HepG2 (cell line): Measurements from ENCODE around the gene AFF1. TPM values are rescaled to one million over a fixed set of nuclear protein-coding genes. Genes with fewer than 3 reads are reported as not detected.

Experiments
- MTA3 ChIP-seq: sonication (generic); formaldehyde crosslinking; IDR thresholded peaks from 2 replicates; pipeline ENCODE4 v1.4.0; 2020; ENCODE audit warnings: missing genetic modification reagents
- RELA ChIP-seq: sonication (generic); formaldehyde crosslinking; IDR thresholded peaks from 2 replicates; pipeline ENCODE4 v1.4.0; 2020; ENCODE audit warnings: missing genetic modification reagents
- RFX3 ChIP-seq: IDR thresholded peaks from 2 replicates; pipeline ENCODE4 v1.6.1; 2016; ENCODE audit warnings: missing biosample characterization, missing genetic modification reagents
- SMARCE1 ChIP-seq: fragments of 450-650 bp; IDR thresholded peaks from 2 replicates; pipeline ENCODE4 v1.6.1; 2017; ENCODE audit warnings: borderline replicate concordance
- TAF15 ChIP-seq: fragments of 200-400 bp; formaldehyde crosslinking; IDR thresholded peaks from one replicate; pipeline ENCODE4 v1.6.1; 2018; ENCODE audit warnings: mild to moderate bottlenecking, low read depth, low read length; ENCODE audit not compliant: poor library complexity, severe bottlenecking
- TOPORS ChIP-seq: sonication (generic); formaldehyde crosslinking; IDR thresholded peaks from 2 replicates; pipeline ENCODE4 v1.8.0; 2023; ENCODE audit warnings: mild to moderate bottlenecking, missing genetic modification reagents
- WIZ ChIP-seq: sonication (generic); formaldehyde crosslinking; IDR thresholded peaks from 2 replicates; pipeline ENCODE4 v1.5.1; 2020; ENCODE audit warnings: mild to moderate bottlenecking, missing genetic modification reagents
- ZNF124 ChIP-seq: sonication (generic); formaldehyde crosslinking; IDR thresholded peaks from 2 replicates; pipeline ENCODE4 v1.4.0; 2020; ENCODE audit warnings: missing genetic modification reagents
- ZNF232 ChIP-seq: sonication (generic); formaldehyde crosslinking; IDR thresholded peaks from 2 replicates; pipeline ENCODE4 v1.4.0; 2020; ENCODE audit warnings: missing genetic modification reagents, borderline replicate concordance
- ZNF337 ChIP-seq: sonication (generic); formaldehyde crosslinking; IDR thresholded peaks from 2 replicates; pipeline ENCODE4 v1.5.1; 2020; ENCODE audit warnings: missing genetic modification reagents, low read depth, mild to moderate bottlenecking, borderline replicate concordance
- ZNF460 ChIP-seq: sonication (generic); formaldehyde crosslinking; IDR thresholded peaks from 2 replicates; pipeline ENCODE4 v1.5.1; 2020; ENCODE audit warnings: missing genetic modification reagents, mild to moderate bottlenecking, borderline replicate concordance
- ZNF737 ChIP-seq: sonication (generic); formaldehyde crosslinking; IDR thresholded peaks from 2 replicates; pipeline ENCODE4 v1.5.0; 2020; ENCODE audit warnings: missing genetic modification reagents, mild to moderate bottlenecking, borderline replicate concordance
- ZNF766 ChIP-seq: sonication (generic); formaldehyde crosslinking; IDR thresholded peaks from 2 replicates; pipeline ENCODE4 v1.5.0; 2020; ENCODE audit warnings: missing genetic modification reagents, borderline replicate concordance
- polyA plus RNA-seq, 8 experiments: library from polyadenylated mRNA; depleted of rRNA in 3 of 8; stranded (reverse) in 7 of 8; unstranded in 1 of 8; fragments of >200 nt; fragmentation: Illumina TruSeq in 4 of 8; extraction: Trizol in 4 of 8; gene quantifications; 2 replicates each; pipeline versions ENCODE4 v1.2.1 to v1.2.3, GENCODE V29; 2011 to 2016; ENCODE audit warnings: low read depth in 4 of 8, missing spikeins in 1 of 8, mixed read lengths in 1 of 8; ENCODE audit not compliant: insufficient read depth in 1 of 8
- total RNA-seq, 5 experiments: library from RNA; depleted of rRNA; stranded (reverse); fragments of >200 nt; fragmentation: Illumina TruSeq; extraction: Trizol; gene quantifications; 2 replicates each; pipeline ENCODE4 v1.2.3, GENCODE V29; 2016; ENCODE audit warnings: low read depth in 1 of 5
- TF ChIP-seq, protein P1 (sequence below): IDR thresholded peaks from 2 replicates; pipeline ENCODE4 v1.6.1; 2016; ENCODE audit warnings: missing compliant biosample characterization, missing genetic modification reagents, borderline replicate concordance
- TF ChIP-seq, protein P2 (sequence below): sonication (generic); formaldehyde crosslinking; IDR thresholded peaks from 2 replicates; pipeline ENCODE4 v1.4.0; 2020; ENCODE audit warnings: missing genetic modification reagents; ENCODE audit errors: not compliant biosample characterization
- TF ChIP-seq, protein P3 (sequence below): sonication (generic); formaldehyde crosslinking; IDR thresholded peaks from 2 replicates; pipeline ENCODE4 v1.5.1; 2020; ENCODE audit warnings: mild to moderate bottlenecking, missing genetic modification reagents, borderline replicate concordance
- TF ChIP-seq, protein P4 (sequence below): IDR thresholded peaks from 2 replicates; pipeline ENCODE4 v1.6.1; 2016; ENCODE audit warnings: mild to moderate bottlenecking
- TF ChIP-seq, protein P5 (sequence below): IDR thresholded peaks from 2 replicates; pipeline ENCODE4 v1.6.1; 2016; ENCODE audit warnings: mild to moderate bottlenecking, missing biosample characterization, missing genetic modification reagents
- TF ChIP-seq, protein P6 (sequence below): sonication (generic); formaldehyde crosslinking; IDR thresholded peaks from 2 replicates; pipeline ENCODE4 v1.4.0; 2020; ENCODE audit warnings: low read depth, missing genetic modification reagents

AFF1 gene
- total and polyA plus RNA-seq, 2 of the 13 experiments (the other 11 are each of a cell fraction or from before 2014, with no cell fraction given) = 15.5 to 15.9 TPM

DNA sequence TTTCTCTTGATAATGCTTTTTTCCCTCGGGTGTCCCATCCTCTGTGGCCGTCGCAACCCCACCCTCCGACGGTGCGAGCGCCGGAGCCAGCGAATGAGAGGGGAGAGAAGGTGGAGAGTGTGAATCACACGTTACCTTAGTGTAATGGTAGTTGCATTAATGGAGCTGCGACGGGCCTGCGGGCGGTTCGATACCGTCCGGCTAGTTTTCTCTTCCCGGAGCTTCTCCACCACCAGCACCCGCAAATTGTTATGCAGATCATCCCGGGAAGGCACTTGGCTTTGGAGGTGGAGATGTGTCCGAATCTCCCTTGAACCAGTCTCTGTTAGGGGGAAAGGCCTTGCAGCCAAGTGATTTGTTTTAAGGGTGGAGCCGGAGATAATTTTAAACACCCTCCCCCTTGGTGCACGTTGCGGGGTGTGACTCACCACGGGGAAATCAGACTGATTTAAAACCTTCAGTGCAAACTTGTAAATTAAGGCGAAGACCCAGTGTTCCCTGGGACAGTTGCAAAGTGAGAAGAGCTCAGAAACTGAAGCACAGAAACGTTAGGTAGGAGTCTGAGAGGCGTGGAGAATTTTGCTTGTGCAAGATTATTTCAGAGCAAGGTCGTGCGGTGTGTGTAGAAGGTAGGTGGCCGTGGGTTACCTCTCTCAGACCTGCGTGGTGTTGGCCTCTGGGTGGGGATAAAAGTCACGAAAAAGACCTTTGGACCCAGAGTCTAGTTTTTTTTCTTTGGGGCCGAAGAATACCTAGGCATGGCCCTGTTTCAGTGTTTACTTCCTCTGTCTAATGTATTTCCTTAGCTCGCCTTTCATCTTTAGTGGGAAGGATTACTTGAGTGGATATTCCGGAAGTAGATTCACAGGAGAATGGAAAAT is 1.3 kb downstream of the AFF1 start (continued):
- TF ChIP-seq, protein P1, sequence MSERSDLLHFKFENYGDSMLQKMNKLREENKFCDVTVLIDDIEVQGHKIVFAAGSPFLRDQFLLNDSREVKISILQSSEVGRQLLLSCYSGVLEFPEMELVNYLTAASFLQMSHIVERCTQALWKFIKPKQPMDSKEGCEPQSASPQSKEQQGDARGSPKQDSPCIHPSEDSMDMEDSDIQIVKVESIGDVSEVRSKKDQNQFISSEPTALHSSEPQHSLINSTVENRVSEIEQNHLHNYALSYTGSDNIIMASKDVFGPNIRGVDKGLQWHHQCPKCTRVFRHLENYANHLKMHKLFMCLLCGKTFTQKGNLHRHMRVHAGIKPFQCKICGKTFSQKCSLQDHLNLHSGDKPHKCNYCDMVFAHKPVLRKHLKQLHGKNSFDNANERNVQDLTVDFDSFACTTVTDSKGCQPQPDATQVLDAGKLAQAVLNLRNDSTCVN (CRISPR knock-in tag) = no peak
- TF ChIP-seq, protein P2, sequence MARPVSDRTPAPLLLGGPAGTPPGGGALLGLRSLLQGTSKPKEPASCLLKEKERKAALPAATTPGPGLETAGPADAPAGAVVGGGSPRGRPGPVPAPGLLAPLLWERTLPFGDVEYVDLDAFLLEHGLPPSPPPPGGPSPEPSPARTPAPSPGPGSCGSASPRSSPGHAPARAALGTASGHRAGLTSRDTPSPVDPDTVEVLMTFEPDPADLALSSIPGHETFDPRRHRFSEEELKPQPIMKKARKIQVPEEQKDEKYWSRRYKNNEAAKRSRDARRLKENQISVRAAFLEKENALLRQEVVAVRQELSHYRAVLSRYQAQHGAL = no peak
- TF ChIP-seq ZNF232 (no peak; the same call in 1 of the 2 replicates), ZNF737 (no peak), RELA (no peak), ZNF766 (0 out of 2 replicates have a peak, but pooled peaks have one; percentile 31), TAF15 (no peak), ZNF124 (no peak), SMARCE1 (no peak), RFX3 (CRISPR knock-in tag) (no peak), MTA3 (CRISPR knock-in tag) (no peak), ZNF337 (no peak), TOPORS (CRISPR knock-in tag) (no peak), ZNF460 (CRISPR knock-in tag) (no peak), WIZ (no peak)
- TF ChIP-seq, protein P3, sequence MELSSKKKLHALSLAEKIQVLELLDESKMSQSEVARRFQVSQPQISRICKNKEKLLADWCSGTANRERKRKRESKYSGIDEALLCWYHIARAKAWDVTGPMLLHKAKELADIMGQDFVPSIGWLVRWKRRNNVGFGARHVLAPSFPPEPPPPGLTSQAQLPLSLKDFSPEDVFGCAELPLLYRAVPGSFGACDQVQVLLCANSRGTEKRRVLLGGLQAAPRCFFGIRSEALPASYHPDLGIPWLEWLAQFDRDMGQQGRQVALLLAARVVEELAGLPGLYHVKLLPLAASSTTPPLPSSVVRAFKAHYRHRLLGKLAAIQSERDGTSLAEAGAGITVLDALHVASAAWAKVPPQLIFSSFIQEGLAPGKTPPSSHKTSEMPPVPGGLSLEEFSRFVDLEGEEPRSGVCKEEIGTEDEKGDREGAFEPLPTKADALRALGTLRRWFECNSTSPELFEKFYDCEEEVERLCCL (CRISPR knock-in tag) = 0 out of 2 replicates have a peak, but pooled peaks have one; percentile 35
- TF ChIP-seq, protein P4, sequence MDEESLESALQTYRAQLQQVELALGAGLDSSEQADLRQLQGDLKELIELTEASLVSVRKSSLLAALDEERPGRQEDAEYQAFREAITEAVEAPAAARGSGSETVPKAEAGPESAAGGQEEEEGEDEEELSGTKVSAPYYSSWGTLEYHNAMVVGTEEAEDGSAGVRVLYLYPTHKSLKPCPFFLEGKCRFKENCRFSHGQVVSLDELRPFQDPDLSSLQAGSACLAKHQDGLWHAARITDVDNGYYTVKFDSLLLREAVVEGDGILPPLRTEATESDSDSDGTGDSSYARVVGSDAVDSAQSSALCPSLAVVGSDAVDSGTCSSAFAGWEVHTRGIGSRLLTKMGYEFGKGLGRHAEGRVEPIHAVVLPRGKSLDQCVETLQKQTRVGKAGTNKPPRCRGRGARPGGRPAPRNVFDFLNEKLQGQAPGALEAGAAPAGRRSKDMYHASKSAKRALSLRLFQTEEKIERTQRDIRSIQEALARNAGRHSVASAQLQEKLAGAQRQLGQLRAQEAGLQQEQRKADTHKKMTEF (CRISPR knock-in tag) = no peak; the same call in 1 of the 2 replicates
- TF ChIP-seq, protein P5, sequence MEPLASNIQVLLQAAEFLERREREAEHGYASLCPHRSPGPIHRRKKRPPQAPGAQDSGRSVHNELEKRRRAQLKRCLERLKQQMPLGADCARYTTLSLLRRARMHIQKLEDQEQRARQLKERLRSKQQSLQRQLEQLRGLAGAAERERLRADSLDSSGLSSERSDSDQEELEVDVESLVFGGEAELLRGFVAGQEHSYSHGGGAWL (CRISPR knock-in tag) = no peak
- TF ChIP-seq, protein P6, sequence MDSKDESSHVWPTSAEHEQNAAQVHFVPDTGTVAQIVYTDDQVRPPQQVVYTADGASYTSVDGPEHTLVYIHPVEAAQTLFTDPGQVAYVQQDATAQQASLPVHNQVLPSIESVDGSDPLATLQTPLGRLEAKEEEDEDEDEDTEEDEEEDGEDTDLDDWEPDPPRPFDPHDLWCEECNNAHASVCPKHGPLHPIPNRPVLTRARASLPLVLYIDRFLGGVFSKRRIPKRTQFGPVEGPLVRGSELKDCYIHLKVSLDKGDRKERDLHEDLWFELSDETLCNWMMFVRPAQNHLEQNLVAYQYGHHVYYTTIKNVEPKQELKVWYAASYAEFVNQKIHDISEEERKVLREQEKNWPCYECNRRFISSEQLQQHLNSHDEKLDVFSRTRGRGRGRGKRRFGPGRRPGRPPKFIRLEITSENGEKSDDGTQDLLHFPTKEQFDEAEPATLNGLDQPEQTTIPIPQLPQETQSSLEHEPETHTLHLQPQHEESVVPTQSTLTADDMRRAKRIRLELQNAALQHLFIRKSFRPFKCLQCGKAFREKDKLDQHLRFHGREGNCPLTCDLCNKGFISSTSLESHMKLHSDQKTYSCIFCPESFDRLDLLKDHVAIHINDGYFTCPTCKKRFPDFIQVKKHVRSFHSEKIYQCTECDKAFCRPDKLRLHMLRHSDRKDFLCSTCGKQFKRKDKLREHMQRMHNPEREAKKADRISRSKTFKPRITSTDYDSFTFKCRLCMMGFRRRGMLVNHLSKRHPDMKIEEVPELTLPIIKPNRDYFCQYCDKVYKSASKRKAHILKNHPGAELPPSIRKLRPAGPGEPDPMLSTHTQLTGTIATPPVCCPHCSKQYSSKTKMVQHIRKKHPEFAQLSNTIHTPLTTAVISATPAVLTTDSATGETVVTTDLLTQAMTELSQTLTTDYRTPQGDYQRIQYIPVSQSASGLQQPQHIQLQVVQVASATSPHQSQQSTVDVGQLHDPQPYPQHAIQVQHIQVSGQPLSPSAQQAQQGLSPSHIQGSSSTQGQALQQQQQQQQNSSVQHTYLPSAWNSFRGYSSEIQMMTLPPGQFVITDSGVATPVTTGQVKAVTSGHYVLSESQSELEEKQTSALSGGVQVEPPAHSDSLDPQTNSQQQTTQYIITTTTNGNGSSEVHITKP (CRISPR knock-in tag) = 0 out of 2 replicates have a peak, but pooled peaks have one; percentile 62
